ENCODE results near the gene LSM2. TPM values are rescaled to one million over a fixed set of nuclear protein-coding genes. Genes with fewer than 3 reads are reported as not detected.

Gene LSM2
- polyA plus RNA-seq, 1 experiment = 34.2 TPM

DNA sequence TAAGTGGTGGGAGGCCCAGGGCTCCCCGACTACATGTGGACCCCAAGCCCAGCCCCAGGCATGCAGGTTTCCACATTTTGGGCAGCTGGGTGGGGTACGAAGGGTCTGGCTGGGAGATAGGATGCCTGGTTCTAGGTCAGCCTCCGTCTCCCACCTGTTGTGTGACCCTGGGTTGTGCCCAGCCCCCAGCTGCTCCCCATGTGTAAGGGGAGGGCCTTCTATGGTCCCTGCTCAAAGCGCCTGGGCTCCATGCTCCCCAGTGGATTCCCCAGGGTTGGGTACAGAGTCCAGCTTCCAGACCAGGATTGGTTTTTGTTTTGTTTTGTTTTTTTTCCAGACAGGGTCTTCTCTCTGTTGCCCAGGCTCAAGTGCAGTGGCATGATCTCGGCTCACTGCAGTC is 28.6 kb downstream of the LSM2 start:
- TF ChIP-seq, protein P1, sequence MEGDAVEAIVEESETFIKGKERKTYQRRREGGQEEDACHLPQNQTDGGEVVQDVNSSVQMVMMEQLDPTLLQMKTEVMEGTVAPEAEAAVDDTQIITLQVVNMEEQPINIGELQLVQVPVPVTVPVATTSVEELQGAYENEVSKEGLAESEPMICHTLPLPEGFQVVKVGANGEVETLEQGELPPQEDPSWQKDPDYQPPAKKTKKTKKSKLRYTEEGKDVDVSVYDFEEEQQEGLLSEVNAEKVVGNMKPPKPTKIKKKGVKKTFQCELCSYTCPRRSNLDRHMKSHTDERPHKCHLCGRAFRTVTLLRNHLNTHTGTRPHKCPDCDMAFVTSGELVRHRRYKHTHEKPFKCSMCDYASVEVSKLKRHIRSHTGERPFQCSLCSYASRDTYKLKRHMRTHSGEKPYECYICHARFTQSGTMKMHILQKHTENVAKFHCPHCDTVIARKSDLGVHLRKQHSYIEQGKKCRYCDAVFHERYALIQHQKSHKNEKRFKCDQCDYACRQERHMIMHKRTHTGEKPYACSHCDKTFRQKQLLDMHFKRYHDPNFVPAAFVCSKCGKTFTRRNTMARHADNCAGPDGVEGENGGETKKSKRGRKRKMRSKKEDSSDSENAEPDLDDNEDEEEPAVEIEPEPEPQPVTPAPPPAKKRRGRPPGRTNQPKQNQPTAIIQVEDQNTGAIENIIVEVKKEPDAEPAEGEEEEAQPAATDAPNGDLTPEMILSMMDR (IDR thresholded peaks at IDR 0.05; ENCODE audit: low read depth, low read length) = no peak
- CTCF ChIA-PET = interaction anchor here (1.0 to 4.2 kb wide), 3 partner anchors 8 to 29 kb away, joined by 3 to 24 read pairs (median 3); partner anchors contain the start of gene LSM2

DNA sequence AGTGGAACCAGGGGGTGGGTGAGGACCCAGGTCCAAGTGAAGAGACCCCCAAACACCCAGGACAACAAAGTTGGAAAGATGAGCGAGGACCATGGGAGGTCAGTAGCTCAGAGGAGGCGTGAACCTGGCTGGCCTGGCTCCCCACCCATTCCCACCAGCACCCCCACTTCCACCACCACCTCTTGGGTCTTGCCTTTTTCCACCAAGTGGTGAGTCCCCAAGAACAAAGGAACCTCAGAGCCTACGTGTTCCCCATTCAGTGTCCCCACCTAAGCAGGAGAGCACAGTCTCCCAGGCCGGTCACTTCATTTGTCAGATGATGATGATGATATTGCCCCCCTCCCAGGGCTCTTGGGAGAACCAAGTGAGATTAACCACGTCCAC is 29.1 kb downstream of the LSM2 start:
- Histone ChIP-seq H3K9me3 (ENCODE audit: control insufficient read depth, insufficient read depth, low read length) (no peaks in the 10 kb centered on the region), H3K27me3 (ENCODE audit: control insufficient read depth, insufficient read depth, low read length) (no peaks in the 10 kb centered on the region), H3K4me3 (ENCODE audit: low read depth, low read length) (no peak overlapping the region), H3K27ac (ENCODE audit: low read depth, low read length) (peak overlapping the region; percentile 21)
- TF ChIP-seq, protein P1 (IDR thresholded peaks at IDR 0.05; ENCODE audit: low read depth, low read length) = no peak
- ChIA-PET POLR2A (interaction anchor here (0.8 to 1.3 kb wide), 2 partner anchors 25 to 50 kb away, joined by 3 to 9 read pairs; partner anchors contain the start of gene HSPA1B), CTCF (interaction anchor here (1.0 to 4.2 kb wide), 2 partner anchors 14 to 29 kb away, joined by 3 to 24 read pairs; partner anchors contain the start of gene LSM2)
- DNase-seq (ENCODE audit: low read depth, low spot score) = no peak

More for the DNA sequence above, 28.6 kb downstream of the LSM2 start:
- Histone ChIP-seq H3K27me3 (ENCODE audit: control insufficient read depth, insufficient read depth, low read length) (no peaks in the 10 kb centered on the region), H3K9me3 (ENCODE audit: control insufficient read depth, insufficient read depth, low read length) (no peaks in the 10 kb centered on the region), H3K27ac (ENCODE audit: low read depth, low read length) (peak overlapping the region; percentile 21), H3K4me3 (ENCODE audit: low read depth, low read length) (no peak overlapping the region)
- POLR2A ChIA-PET = interaction anchor here (0.5 to 1.3 kb wide), 2 partner anchors 49 to 85 kb away, joined by 3 to 9 read pairs; partner anchors contain the start of gene HSPA1B
- DNase-seq (ENCODE audit: low read depth, low spot score) = no peak

DNA sequence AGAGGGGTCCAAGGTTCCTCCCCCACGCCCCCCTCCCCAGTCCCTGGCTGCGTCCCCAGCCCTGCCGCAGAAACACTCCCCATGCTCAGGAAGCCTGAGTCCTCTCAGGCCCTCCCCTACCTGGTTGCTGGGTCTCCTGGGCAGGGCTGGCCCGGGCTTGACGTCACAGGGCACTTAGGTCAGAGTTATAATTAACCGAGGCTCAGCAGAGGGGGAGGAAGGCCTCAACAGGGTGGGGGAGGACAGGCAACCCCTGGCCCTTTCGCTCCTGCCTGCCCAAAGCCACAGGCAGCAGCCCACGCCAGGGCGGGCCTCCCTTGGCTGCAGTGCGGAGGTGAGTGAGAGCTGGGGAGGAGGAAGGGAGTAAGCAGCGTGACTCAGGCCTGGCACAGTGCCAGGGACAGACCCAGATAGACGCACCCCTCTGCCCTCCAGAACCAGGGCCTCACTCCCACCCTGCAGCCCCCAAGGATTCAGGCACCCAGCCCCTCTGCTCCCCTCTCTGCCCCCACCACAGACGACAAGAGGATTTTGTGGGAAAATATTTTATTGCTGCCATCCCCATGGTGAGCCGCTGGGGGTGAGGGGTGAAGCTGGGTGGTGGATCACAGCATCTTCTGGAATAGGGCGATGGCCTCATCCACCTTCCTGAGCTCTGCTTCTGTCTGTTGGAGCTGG is 29.6 kb downstream of the LSM2 start, which contains the start of gene VWA7:
Gene VWA7, minus strand, starts transcription at position 340 of the 678 bp plus-strand sequence. CDS start 549 bp downstream, outside the sequence.
- Histone ChIP-seq H3K9me3 (ENCODE audit: control insufficient read depth, insufficient read depth, low read length) (no peaks in the 10 kb centered on the region), H3K27ac (ENCODE audit: low read depth, low read length) (peak within 1 kb of the TSS; percentile 21), H3K4me3 (ENCODE audit: low read depth, low read length) (no peak within 1 kb of the TSS), H3K27me3 (ENCODE audit: control insufficient read depth, insufficient read depth, low read length) (no peaks in the 10 kb centered on the region)
- no peak for DNase-seq (ENCODE audit: low read depth, low spot score)
- TF ChIP-seq, protein P1 (IDR thresholded peaks at IDR 0.05; ENCODE audit: low read depth, low read length) = no peak
- ChIA-PET POLR2A (interaction anchor here (0.8 to 1.3 kb wide), 2 partner anchors 24 to 50 kb away, joined by 3 to 9 read pairs; partner anchors contain the start of gene HSPA1B), CTCF (interaction anchor here (1.0 to 4.2 kb wide), 2 partner anchors 14 to 30 kb away, joined by 3 to 24 read pairs; partner anchors contain the start of gene LSM2)

DNA sequence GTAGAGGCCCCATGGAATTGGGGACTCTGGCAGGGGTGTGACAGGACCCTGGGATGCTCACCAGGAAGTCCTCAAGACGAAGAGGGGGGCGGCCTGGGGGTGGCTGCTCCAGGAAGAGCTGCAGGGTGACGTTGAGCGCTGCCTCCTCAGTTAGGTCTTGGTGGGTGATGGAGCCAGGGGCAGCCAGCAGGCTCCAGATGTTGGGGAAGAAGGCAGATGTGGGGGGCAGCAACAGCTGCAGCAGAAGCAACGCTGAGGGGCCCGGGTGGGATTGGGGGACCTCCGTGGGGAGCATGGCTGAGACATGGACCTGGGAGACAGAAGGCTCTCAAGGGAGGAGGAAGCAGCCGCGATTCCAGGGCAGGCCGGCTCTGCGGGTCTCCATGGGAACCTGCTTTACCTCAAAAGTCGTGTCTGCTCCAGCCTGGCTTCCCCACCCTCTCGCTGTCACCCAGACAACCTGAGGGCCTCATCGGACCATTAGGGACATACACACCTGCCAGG is 30.2 kb downstream of the LSM2 start:
- POLR2A ChIA-PET = no interaction called here
- Histone ChIP-seq H3K9me3 (ENCODE audit: control insufficient read depth, insufficient read depth, low read length) (no peaks in the 10 kb centered on the region), H3K4me3 (ENCODE audit: low read depth, low read length) (no peak overlapping the region), H3K27me3 (ENCODE audit: control insufficient read depth, insufficient read depth, low read length) (no peaks in the 10 kb centered on the region), H3K27ac (ENCODE audit: low read depth, low read length) (no peak overlapping the region)
- no peak for DNase-seq (ENCODE audit: low read depth, low spot score)
- TF ChIP-seq, protein P1 (IDR thresholded peaks at IDR 0.05; ENCODE audit: low read depth, low read length) = no peak
- CTCF ChIA-PET = no interaction called here
